T-helper 2 cell treated with Interferon-gamma antibody and Interleukin-4, amounts not matched to agents 100 ng/mL and 5 ng/mL, for 36 hours (primary cell): ENCODE results near the gene MOBP. TPM values are rescaled to one million over a fixed set of nuclear protein-coding genes. Genes with fewer than 3 reads are reported as not detected.
"Not testable (repeated sequence)": the region's sequence is repeated elsewhere in the genome, so short reads cannot be mapped to it uniquely, and the experiment has no call there.

Source experiments
- intact Hi-C: fragments of 100-400 bp; cut with micrococcal nuclease; formaldehyde crosslinking; loops from one replicate; pipeline ENCODE4 v1.15.1; 2023
- total RNA-seq: library from RNA; stranded (reverse); gene quantifications from 2 replicates; pipeline ENCODE4 v1.2.3, GENCODE V29; 2022

MOBP gene
- total RNA-seq, 1 donor from 2014 or later, result 0.05 TPM

DNA sequence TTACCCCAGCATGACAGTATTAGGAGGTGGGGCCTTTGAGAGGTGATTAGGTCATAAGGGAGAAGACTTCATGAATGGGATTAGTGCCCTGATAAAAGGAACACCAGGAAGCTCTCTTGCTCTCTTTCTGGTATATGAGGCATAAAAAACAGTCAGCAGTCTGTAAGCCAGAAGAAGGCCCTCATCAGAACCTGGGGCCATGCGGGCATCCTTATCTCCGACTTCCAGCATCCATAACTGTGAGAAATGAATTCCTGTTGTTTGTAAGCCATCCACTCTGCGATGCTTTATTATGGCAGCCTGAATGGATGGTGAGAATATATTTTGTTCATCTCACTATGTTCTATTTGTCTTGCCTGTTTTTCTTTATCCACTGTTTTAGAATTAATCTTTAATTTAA is 17.7 kb upstream of the MOBP start:
- intact Hi-C loops, result no loop called here

DNA sequence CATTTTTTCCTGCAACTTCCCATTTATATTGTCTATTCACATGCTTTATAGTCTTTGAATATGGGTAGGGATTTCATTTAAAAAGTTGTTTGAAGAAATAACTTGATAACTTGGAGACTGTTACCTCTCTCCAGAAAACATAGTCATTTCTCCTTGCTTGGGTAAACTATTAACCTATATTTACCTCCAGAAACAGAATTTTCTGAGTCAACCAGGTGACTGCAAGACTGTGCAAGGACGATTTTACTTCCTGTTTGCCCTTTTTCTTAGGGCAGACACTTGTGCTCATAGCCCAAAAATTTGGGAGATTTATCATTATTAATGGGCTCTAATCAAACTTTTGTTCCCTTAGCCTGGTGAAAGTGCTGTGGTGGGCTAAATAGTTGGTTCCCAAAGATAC is 14.3 kb upstream of the MOBP start:
- intact Hi-C loops, result no loop called here

DNA sequence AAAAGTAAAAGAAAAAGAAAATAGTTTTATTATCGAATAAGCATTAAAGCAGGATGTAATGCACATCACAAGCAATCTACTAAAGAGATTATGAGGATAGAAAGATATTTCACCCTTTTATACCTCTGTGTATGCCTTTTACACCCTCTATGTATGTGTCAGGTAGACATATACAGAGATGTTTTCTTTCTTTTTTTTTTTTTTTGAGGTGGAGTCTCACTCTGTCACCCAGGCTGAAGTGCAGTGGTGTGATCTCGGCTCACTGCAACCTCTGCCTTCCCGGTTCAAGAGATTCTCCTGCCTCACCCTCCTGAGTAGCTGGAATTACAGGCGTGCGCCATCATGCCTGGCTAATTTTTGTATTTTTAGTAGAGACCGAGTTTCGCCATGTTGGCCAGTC is 13.6 kb upstream of the MOBP start:
- intact Hi-C loops, result not testable (repeated sequence)

DNA sequence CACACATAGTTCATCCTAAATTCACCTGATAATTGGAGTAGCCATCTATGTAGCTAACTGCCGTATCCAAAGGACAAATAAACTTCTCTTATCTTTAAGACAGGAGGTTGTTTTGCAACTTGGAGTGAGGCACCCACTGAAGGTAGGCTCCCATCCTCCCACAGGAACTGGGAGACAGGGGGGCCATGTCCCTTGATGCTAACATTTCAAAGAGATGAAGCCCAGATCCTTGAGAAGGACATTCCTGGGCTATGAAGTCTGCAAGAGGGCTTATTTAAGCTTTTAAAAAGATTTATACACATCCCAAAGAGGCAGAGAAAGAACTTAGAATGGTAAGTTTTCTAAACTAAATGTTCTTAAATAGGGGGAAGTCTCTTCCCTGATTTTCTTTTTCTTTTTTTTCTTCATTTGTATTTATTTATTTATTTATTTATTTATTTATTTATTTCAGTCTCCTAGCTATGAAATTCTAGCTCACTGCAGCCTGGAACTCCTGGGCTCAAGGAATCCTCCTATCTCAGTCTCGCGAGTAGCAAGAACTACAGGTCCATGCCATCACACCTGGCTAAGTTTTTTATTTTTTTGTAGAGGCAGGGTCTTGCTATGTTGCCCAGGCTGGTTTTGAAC is 12.8 kb upstream of the MOBP start:
- intact Hi-C loops, result no loop called here

GRCh38 chr3:39456159-39456558 is 11.3 kb upstream of the MOBP start:
- intact Hi-C loops, result no loop called here

- intact Hi-C loops, result no loop called here
These were observed 10.1 kb upstream of the MOBP start for GRCh38 chr3:39457361-39457760.

GRCh38 chr3:39458579-39458978 is 8.9 kb upstream of the MOBP start:
- intact Hi-C loops, result not testable (repeated sequence)

DNA sequence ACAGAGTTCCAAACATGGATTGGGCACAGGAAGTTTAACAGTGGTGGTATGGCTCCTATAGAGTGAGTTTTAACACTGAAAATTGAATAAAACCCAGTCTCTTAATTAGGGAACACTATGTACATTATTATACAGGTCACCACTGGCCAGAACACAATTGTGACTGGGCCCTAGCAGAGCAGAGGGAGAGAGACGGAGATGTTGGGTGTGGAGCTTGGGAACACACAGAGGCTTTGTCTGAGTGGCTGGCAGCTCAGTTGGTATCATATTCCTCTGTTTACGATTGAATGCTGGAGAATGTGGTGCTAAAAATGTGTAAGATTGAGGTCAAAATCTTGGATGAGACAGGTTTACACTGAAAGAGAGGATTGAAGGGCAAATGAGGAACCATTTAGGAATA is 6.8 kb upstream of the MOBP start:
- intact Hi-C loops, result no loop called here

DNA sequence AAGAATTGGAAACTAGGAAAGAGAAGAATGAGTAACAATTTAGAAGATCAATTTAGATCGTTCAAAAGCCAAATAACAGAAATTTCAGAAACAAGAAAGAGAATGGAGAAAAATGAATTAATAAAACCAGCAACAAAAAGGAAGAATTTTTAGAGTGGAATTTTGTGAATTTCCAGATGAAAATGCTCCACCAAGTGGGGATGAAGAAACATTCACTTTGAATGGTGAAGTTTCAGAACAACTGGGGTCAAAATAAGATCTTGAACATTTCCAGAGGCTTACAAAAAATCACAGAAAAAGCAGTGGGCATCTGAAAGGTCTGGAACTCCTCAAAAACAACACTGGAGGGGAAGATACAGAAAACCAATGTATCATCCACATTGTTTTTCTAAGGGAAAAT is 4.2 kb upstream of the MOBP start:
- intact Hi-C loops, result no loop called here

DNA sequence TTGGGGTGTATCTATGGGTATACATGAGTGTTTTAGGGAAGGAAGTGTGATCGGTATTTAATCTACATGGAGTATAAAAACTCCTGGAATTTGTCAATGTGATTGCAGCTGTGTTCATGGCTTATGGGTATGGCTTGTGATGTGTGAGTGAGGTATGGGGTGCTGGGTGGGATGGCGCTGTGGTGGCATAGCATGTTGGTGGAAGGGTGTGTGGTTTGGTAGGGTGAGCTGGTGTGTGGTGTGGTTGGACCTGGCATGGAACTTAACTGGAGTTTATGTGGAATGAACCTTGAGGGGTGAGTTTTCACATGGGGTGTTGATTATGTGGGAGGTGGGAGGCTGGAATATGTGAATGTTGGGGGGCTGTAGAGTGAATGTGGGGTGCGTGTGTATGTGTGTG is 492 bp upstream of the MOBP start:
- intact Hi-C loops, result no loop called here

- intact Hi-C loops, result no loop called here
These were observed 592 bp downstream of the MOBP start for GRCh38 chr3:39468108-39468436.

GRCh38 chr3:39469258-39469657 is 1.8 kb downstream of the MOBP start:
- intact Hi-C loops, result no loop called here

DNA sequence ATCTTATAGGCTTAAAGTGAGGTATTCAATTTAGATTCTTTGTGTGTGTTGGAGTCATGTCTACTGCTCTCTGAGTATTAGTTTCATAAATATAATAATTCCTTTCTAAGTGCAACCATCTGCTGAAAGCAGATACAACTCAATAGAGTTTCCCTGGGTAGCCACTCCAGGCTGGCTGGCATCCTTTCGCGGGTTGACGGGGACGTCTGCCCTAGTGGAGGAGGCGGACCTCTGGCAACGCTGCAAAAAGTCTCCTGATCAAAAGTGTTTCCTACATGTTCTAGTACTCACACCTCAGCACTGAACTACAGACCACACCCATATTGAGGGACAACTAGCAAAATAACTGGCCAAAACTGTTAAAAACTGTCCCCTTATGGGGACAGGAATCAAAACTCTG is 2.5 kb downstream of the MOBP start:
- intact Hi-C loops, result no loop called here

GRCh38 chr3:39471652-39472051 is 4.2 kb downstream of the MOBP start:
- intact Hi-C loops, result no loop called here

- intact Hi-C loops, result no loop called here
These were observed 6.1 kb downstream of the MOBP start for GRCh38 chr3:39473452-39474125.

DNA sequence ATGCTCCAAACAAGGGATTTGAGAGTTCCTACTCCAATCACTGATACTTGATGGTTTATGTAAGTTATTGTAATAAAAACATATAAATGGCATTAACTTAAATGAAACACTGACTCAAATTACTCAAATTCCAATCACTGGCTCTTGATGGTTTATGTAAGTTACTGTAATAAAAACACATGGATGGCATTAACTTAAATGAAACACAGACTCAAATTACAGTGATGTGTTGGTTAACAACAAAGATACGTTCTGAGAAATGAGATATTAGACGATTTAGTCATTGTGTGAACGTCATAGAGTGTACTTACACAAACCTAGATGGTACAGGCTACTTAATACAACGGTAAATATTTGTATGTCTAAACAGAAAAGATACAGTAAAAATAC is 6.6 kb downstream of the MOBP start:
- intact Hi-C loops, result no loop called here

GRCh38 chr3:39476783-39477182 is 9.3 kb downstream of the MOBP start:
- intact Hi-C loops, result no loop called here

DNA sequence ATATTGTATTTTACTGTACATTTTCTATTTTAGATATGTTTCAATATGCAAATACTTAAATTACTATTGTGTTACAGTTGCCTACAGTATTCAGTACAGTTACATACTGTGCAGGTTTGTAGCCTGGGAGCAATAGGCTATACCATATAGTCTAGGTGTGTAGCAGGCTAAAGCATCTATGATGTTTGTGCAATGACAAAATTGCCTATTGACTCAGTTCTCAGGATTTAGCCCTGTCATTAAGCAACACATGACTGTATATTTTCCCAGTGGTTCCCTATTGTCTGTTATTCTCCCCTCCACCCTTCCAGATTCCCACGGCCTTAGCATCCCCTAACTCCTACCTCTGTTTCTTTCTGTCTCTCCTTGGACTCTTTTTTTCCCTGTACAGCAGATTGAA is 10.7 kb downstream of the MOBP start:
- intact Hi-C loops, result no loop called here

DNA sequence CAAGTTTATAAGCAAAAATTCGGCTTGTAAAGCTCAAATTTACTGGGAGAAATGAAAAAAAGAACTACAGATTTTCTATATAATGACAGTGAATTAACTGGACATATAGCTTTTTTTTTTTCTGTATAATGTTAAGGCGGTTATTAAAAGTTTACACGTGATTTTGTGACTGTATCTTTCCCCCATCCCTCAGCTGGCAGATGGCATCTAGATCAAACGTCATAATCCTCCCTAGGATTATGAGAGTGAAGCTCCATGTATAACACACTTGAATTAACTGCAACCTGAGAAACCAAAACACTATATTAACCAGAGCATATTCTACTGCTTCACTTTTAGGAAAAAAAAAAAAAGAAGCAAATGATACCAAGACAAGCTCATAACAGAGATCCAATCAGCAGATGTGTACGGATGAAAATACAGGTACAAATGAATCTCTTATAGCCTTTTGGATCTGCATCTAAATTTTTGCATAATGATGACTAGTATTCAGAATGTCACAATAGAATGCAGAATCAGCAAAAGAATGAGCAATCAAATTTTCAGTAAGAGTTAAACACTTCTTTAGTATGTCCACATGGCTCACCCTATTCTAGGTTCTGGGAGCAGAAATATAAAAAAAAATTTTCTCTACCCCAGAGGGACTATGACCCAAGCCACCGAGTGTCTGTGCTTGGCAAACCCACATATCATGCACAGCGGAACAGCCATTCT is 12.4 kb downstream of the MOBP start:
- intact Hi-C loops, result no loop called here

DNA sequence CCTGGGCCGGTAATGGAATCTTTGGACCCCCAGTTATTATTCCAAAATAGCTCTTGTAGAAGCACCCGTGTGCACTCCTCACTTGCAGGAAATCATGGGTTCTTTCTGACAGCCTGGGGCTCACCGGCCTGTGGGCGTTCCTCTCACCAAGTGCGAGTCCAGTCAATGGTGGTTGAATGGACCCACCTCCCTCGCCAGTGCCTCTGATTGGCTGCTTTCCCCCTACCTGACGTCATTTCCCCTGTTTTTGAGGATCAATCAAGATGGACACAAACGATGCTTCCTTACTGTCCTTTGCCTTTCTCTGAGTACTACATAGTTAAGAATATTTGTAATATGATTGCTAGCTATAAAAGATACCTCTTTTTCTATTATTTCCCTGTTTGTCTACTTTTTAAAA is 18.1 kb downstream of the MOBP start:
- intact Hi-C loops, result no loop called here

DNA sequence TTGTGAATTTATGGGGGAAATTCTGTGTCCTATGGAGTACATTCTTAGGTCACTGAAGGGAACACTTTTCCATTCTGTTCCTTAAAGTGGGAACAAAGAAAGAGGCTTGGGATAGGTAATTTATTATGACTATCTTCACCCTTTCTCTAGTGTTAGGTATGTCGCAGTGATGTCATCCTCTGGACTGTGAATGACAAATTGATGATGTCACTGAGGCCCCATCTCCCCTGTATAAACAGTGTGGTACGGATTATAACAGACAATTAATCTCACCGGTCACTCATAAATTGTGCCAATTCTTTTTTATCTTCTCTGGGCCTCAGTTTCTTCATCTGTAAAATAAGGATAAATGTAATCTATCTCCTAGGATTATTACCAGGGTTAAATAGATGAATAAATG is 23.5 kb downstream of the MOBP start:
- intact Hi-C loops, result no loop called here

GRCh38 chr3:39491733-39492350 is 24.4 kb downstream of the MOBP start:
- intact Hi-C loops, result no loop called here
